HepG2 (cell line): ENCODE measurements around the gene HTRA1. TPM values are rescaled to one million over a fixed set of nuclear protein-coding genes. Genes with fewer than 3 reads are reported as not detected.

Source experiments
- ATAC-seq: fragments of 200-7000 bp; cut with Tn5 transposase; 3 replicates; pipeline ENCODE4 v1.9.1; 2020; ENCODE audit warnings: mild to moderate bottlenecking, moderate library complexity
- BruUV-seq: library from RNA; stranded (reverse); fragments of 400-500 nt; replicated peaks from 2 replicates; lab custom pipeline; 2021; lab: Mats Ljungman, UMichigan
- CTCF ChIA-PET: fragments of 300-600 bp; formaldehyde crosslinking; extraction: SDS; loops from one replicate; lab custom pipeline; 2021; ENCODE audit warnings: low total read pairs, inconsistent platforms, low intra/inter-chr PET ratio; lab: Yijun Ruan, JAX
- POLR2A ChIA-PET: fragments of 350-600 bp; sonication (Branson Sonifier 250); formaldehyde crosslinking; loops from one replicate; lab custom pipeline; 2020; ENCODE audit warnings: antibody characterized with exemption, inconsistent platforms; lab: Yijun Ruan, JAX
- DNase-seq: peaks from one replicate; pipeline ENCODE4 v3.0.0-alpha.2; 2015; ENCODE audit warnings: low spot score
- FAIRE-seq: peaks from 3 replicates; lab custom pipeline; 2011; peaks lifted over from hg19 to GRCh38; lab: Jason Lieb, UNC
- H2AFZ ChIP-seq: one replicate; pipeline ENCODE4 v1.6.1; 2011; ENCODE audit warnings: low read length, inconsistent platforms
- H3K27ac ChIP-seq: fragments of 300-600 bp; 3 replicates; pipeline ENCODE4 v1.8.0; 2011; ENCODE audit warnings: mixed run types, mild to moderate bottlenecking, mixed read lengths, low read length, inconsistent platforms; ENCODE audit not compliant: insufficient read depth; ENCODE audit errors: extremely low read length
- H3K27me3 ChIP-seq, 2 experiments: fragments of 200-600 bp in 1 of 2; 2 replicates in 1 of 2; 3 replicates in 1 of 2; pipeline versions ENCODE4 v1.6.0 to v1.8.0; 2011; ENCODE audit warnings: low read length in 2 of 2, mild to moderate bottlenecking in 2 of 2, moderate library complexity in 2 of 2, inconsistent platforms in 1 of 2; ENCODE audit not compliant: insufficient read depth in 2 of 2, control insufficient read depth in 1 of 2
- H3K36me3 ChIP-seq, 2 experiments: fragments of 200-600 bp in 1 of 2; replicated peaks in 1 of 2; 2 replicates in 1 of 2; 3 replicates in 1 of 2; pipeline versions ENCODE4 v1.5.1 to v1.8.0; 2011; ENCODE audit warnings: low read length in 2 of 2, inconsistent platforms in 1 of 2; ENCODE audit not compliant: insufficient read depth in 2 of 2, control insufficient read depth in 1 of 2
- H3K4me1 ChIP-seq: 2 replicates; pipeline ENCODE4 v1.5.1; 2012; ENCODE audit warnings: low read length, inconsistent platforms; ENCODE audit not compliant: insufficient read depth
- H3K4me2 ChIP-seq: 2 replicates; pipeline ENCODE4 v1.6.0; 2011; ENCODE audit warnings: low read depth, low read length, inconsistent platforms
- H3K4me3 ChIP-seq, 3 experiments: fragments of 200-600 bp in 1 of 3; sonication (generic), shearing (Covaris generic) in 1 of 3; replicated peaks in 1 of 3; 2 replicates each; pipeline ENCODE4 v1.5.1; 2011 to 2016; ENCODE audit warnings: low read length in 3 of 3, inconsistent platforms in 2 of 3, low read depth in 2 of 3, mild to moderate bottlenecking in 2 of 3, control low read depth in 1 of 3, mixed read lengths in 1 of 3; ENCODE audit not compliant: insufficient read depth in 1 of 3
- H3K79me2 ChIP-seq: one replicate; pipeline ENCODE4 v1.6.1; 2011; ENCODE audit warnings: low read length, inconsistent platforms; ENCODE audit not compliant: insufficient read depth
- H3K9ac ChIP-seq: 2 replicates; pipeline ENCODE4 v1.6.0; 2011; ENCODE audit warnings: mild to moderate bottlenecking, low read depth, low read length, inconsistent platforms; ENCODE audit not compliant: insufficient read depth
- H3K9me3 ChIP-seq: 2 replicates; pipeline ENCODE4 v1.5.1; 2012; ENCODE audit warnings: mild to moderate bottlenecking, low read length
- H4K20me1 ChIP-seq: 2 replicates; pipeline ENCODE4 v1.6.0; 2011; ENCODE audit warnings: inconsistent platforms, mild to moderate bottlenecking, low read length, moderate library complexity; ENCODE audit not compliant: insufficient read depth
- DR1 ChIP-seq: sonication (generic); formaldehyde crosslinking; IDR thresholded peaks from 2 replicates; pipeline ENCODE4 v1.8.0; 2021; ENCODE audit warnings: mild to moderate bottlenecking, missing genetic modification reagents, inconsistent platforms
- ERF ChIP-seq: IDR thresholded peaks from 2 replicates; pipeline ENCODE4 v1.6.1; 2018; ENCODE audit warnings: missing biosample characterization, missing genetic modification reagents
- HES4 ChIP-seq: sonication (generic); formaldehyde crosslinking; IDR thresholded peaks from 2 replicates; pipeline ENCODE4 v1.9.0; 2021; ENCODE audit warnings: mild to moderate bottlenecking, missing genetic modification reagents, borderline replicate concordance
- IRF2 ChIP-seq: IDR thresholded peaks from 2 replicates; pipeline ENCODE4 v1.6.1; 2018; ENCODE audit warnings: missing genetic modification reagents, missing compliant biosample characterization
- KMT2B ChIP-seq: IDR thresholded peaks from 2 replicates; pipeline ENCODE4 v1.6.1; 2016; ENCODE audit warnings: missing genetic modification reagents, missing compliant biosample characterization
- NBN ChIP-seq: fragments of 450-650 bp; conservative IDR thresholded peaks from 2 replicates; pipeline ENCODE4 v1.6.1; 2017
- STAG1 ChIP-seq: sonication (generic); formaldehyde crosslinking; IDR thresholded peaks from 2 replicates; pipeline ENCODE4 v1.4.0; 2020; ENCODE audit warnings: missing genetic modification reagents
- ZNF260 ChIP-seq: sonication (generic); formaldehyde crosslinking; IDR thresholded peaks from 2 replicates; pipeline ENCODE4 v1.4.0; 2020; ENCODE audit warnings: missing genetic modification reagents, low read depth, mild to moderate bottlenecking, borderline replicate concordance
- WGBS: methylation state at CpG from one replicate; pipeline ENCODE4 v1.1.6; 2017; ENCODE audit warnings: low lambda C conversion rate; 5-methylcytosine and 5-hydroxymethylcytosine counted together
- in situ Hi-C: cut with HindIII; loops from 2 replicates; pipeline ENCODE4 v1.10.0; 2017; ENCODE audit warnings: low pct_unique_long_range_greater_than_20kb; ENCODE audit not compliant: extremely low pct_ligation_motif_present
- intact Hi-C: fragments of 100-400 bp; cut with micrococcal nuclease; formaldehyde crosslinking; loops from one replicate; pipeline ENCODE4 v1.10.0; 2022; ENCODE audit not compliant: unreplicated experiment
- polyA plus RNA-seq, 8 experiments: library from polyadenylated mRNA; depleted of rRNA in 3 of 8; stranded (reverse) in 7 of 8; unstranded in 1 of 8; fragments of >200 nt; fragmentation: Illumina TruSeq in 4 of 8; extraction: Trizol in 4 of 8; gene quantifications; 2 replicates each; pipeline versions ENCODE4 v1.2.1 to v1.2.3, GENCODE V29; 2011 to 2016; ENCODE audit warnings: low read depth in 4 of 8, missing spikeins in 1 of 8, mixed read lengths in 1 of 8; ENCODE audit not compliant: insufficient read depth in 1 of 8
- total RNA-seq, 5 experiments: library from RNA; depleted of rRNA; stranded (reverse); fragments of >200 nt; fragmentation: Illumina TruSeq; extraction: Trizol; gene quantifications; 2 replicates each; pipeline ENCODE4 v1.2.3, GENCODE V29; 2016; ENCODE audit warnings: low read depth in 1 of 5
- TF ChIP-seq, protein P1 (sequence below): IDR thresholded peaks from 2 replicates; pipeline ENCODE4 v1.6.1; 2016; ENCODE audit warnings: mild to moderate bottlenecking
- TF ChIP-seq, protein P2 (sequence below): sonication (generic); formaldehyde crosslinking; IDR thresholded peaks from 2 replicates; pipeline ENCODE4 v1.5.0; 2020; ENCODE audit warnings: mild to moderate bottlenecking, missing genetic modification reagents, moderate library complexity
- TF ChIP-seq, protein P3 (sequence below): sonication (generic); formaldehyde crosslinking; IDR thresholded peaks from 2 replicates; pipeline ENCODE4 v1.4.0; 2020; ENCODE audit warnings: mild to moderate bottlenecking, missing genetic modification reagents, borderline replicate concordance

The HTRA1 gene
- total and polyA plus RNA-seq, 2 of the 13 experiments (the other 11 are each of a cell fraction or from before 2014, with no cell fraction given), result 0.11 to 0.40 TPM

DNA sequence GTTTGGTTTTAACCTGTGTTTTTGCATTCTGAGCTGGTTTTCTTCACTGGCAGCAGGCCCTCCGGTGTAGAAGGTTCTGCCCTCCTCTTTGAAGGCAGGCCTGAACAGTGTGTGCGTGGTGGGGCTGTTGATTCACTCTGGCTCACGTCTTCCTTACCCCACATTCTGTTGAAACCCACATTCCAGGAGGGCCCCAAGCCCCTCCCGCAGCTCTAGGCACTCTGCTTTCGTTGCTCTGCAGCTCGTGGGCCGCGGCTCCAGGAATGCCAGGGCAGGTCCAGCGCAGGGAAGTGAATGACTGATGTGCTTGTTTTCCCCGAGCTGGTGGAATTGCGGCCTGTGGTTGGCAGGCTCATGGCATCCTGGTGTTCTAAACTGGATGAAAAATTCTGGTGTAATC is 49.0 kb downstream of the HTRA1 start:
- ChIA-PET CTCF (no interaction called here), POLR2A (no interaction called here)
- Histone ChIP-seq H3K4me2 (no peak overlapping the region), H3K9ac (no peak overlapping the region), H4K20me1 (no peaks in the 10 kb centered on the region), H3K79me2 (no peaks in the 10 kb centered on the region), H2AFZ (no peak overlapping the region), H3K9me3 (no peaks in the 10 kb centered on the region), H3K27me3 (peaks cover 5 to 45% of the 10 kb centered on the region in 2 experiments; a peak in 3 of 5 replicates), H3K27ac (no peak overlapping the region), H3K4me1 (no peaks in the 10 kb centered on the region), H3K4me3 (no peak overlapping the region), H3K36me3 (no peaks in the 10 kb centered on the region)
- FAIRE-seq (no peak), ATAC-seq (no peak; the same call in 2 of the 3 replicates), DNase-seq (no peak)
- TF ChIP-seq, protein P1, sequence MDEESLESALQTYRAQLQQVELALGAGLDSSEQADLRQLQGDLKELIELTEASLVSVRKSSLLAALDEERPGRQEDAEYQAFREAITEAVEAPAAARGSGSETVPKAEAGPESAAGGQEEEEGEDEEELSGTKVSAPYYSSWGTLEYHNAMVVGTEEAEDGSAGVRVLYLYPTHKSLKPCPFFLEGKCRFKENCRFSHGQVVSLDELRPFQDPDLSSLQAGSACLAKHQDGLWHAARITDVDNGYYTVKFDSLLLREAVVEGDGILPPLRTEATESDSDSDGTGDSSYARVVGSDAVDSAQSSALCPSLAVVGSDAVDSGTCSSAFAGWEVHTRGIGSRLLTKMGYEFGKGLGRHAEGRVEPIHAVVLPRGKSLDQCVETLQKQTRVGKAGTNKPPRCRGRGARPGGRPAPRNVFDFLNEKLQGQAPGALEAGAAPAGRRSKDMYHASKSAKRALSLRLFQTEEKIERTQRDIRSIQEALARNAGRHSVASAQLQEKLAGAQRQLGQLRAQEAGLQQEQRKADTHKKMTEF (CRISPR knock-in tag), result no peak
- TF ChIP-seq ZNF260 (CRISPR knock-in tag) (no peak), HES4 (CRISPR knock-in tag) (no peak), IRF2 (CRISPR knock-in tag) (no peak), KMT2B (no peak), DR1 (CRISPR knock-in tag) (no peak), NBN (no peak)
- in situ Hi-C loops (no loop called here), intact Hi-C loops (no loop called here)
- no TSS peak for BruUV-seq
- WGBS, result 18% methylated on average over 11 of the region's 11 CpGs

DNA sequence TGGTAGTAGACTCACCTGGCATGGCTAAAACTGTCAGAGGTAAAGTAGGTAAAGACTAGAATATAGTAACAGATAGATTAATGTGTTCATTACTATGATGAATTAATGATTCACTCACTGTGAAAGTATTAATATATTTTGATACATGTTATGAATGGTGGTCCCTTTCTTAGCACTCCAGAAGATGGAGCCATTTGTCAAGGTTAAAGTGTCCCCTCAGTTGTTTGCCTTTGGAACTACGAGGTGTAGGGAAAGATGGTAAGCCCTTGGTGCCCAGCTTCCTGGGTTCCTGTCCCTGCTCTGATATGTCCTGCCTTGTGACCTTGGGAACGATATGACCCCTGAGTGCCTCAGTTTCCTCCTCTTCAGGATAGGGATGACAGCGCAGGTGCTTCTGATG is 49.4 kb downstream of the HTRA1 start:
- no peaks in the 10 kb centered on the region for H3K36me3 ChIP-seq
- no peak overlapping the region for H3K4me2 ChIP-seq
- H3K9ac ChIP-seq, result no peak overlapping the region
- no peak overlapping the region for H2AFZ ChIP-seq
- ATAC-seq (no peak), FAIRE-seq (no peak), DNase-seq (no peak)
- intact Hi-C loops, result no loop called here
- in situ Hi-C loops, result no loop called here
- no peak overlapping the region for H3K27ac ChIP-seq
- no peaks in the 10 kb centered on the region for H3K4me1 ChIP-seq
- no peaks in the 10 kb centered on the region for H3K9me3 ChIP-seq
- 56% methylated on average over 3 of the region's 3 CpGs for WGBS
- ChIA-PET CTCF (no interaction called here), POLR2A (no interaction called here)
- peaks cover 5 to 50% of the 10 kb centered on the region in 2 experiments; a peak in 3 of 5 replicates for H3K27me3 ChIP-seq
- no peaks in the 10 kb centered on the region for H4K20me1 ChIP-seq
- BruUV-seq, result no TSS peak
- no peak overlapping the region for H3K4me3 ChIP-seq
- TF ChIP-seq, protein P2, sequence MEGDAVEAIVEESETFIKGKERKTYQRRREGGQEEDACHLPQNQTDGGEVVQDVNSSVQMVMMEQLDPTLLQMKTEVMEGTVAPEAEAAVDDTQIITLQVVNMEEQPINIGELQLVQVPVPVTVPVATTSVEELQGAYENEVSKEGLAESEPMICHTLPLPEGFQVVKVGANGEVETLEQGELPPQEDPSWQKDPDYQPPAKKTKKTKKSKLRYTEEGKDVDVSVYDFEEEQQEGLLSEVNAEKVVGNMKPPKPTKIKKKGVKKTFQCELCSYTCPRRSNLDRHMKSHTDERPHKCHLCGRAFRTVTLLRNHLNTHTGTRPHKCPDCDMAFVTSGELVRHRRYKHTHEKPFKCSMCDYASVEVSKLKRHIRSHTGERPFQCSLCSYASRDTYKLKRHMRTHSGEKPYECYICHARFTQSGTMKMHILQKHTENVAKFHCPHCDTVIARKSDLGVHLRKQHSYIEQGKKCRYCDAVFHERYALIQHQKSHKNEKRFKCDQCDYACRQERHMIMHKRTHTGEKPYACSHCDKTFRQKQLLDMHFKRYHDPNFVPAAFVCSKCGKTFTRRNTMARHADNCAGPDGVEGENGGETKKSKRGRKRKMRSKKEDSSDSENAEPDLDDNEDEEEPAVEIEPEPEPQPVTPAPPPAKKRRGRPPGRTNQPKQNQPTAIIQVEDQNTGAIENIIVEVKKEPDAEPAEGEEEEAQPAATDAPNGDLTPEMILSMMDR, result peak; percentile 29
- TF ChIP-seq, protein P3, sequence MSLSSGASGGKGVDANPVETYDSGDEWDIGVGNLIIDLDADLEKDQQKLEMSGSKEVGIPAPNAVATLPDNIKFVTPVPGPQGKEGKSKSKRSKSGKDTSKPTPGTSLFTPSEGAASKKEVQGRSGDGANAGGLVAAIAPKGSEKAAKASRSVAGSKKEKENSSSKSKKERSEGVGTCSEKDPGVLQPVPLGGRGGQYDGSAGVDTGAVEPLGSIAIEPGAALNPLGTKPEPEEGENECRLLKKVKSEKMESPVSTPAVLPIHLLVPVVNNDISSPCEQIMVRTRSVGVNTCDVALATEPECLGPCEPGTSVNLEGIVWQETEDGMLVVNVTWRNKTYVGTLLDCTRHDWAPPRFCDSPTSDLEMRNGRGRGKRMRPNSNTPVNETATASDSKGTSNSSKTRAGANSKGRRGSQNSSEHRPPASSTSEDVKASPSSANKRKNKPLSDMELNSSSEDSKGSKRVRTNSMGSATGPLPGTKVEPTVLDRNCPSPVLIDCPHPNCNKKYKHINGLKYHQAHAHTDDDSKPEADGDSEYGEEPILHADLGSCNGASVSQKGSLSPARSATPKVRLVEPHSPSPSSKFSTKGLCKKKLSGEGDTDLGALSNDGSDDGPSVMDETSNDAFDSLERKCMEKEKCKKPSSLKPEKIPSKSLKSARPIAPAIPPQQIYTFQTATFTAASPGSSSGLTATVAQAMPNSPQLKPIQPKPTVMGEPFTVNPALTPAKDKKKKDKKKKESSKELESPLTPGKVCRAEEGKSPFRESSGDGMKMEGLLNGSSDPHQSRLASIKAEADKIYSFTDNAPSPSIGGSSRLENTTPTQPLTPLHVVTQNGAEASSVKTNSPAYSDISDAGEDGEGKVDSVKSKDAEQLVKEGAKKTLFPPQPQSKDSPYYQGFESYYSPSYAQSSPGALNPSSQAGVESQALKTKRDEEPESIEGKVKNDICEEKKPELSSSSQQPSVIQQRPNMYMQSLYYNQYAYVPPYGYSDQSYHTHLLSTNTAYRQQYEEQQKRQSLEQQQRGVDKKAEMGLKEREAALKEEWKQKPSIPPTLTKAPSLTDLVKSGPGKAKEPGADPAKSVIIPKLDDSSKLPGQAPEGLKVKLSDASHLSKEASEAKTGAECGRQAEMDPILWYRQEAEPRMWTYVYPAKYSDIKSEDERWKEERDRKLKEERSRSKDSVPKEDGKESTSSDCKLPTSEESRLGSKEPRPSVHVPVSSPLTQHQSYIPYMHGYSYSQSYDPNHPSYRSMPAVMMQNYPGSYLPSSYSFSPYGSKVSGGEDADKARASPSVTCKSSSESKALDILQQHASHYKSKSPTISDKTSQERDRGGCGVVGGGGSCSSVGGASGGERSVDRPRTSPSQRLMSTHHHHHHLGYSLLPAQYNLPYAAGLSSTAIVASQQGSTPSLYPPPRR, result no peak
- no peak for TF ChIP-seq ERF
- peak; percentile 24; the same call in 1 of the 2 replicates for TF ChIP-seq STAG1 (CRISPR knock-in tag)
- no peaks in the 10 kb centered on the region for H3K79me2 ChIP-seq
